GM12878 (cell line): Measurements from ENCODE around the gene GDAP2. TPM values are rescaled to one million over a fixed set of nuclear protein-coding genes. Genes with fewer than 3 reads are reported as not detected.

ENCODE experiments used
- ATAC-seq: fragments of 200-7000 bp; cut with Tn5 transposase; 3 replicates; pipeline ENCODE4 v1.9.1; 2020; ENCODE audit warnings: mild to moderate bottlenecking, moderate library complexity
- BruUV-seq: library from RNA; stranded (reverse); fragments of 400-500 nt; replicated peaks from 2 replicates; lab custom pipeline; 2021; lab: Mats Ljungman, UMichigan
- CTCF ChIA-PET: fragments of 300-600 bp; sonication (Branson Sonifier 250); formaldehyde crosslinking; extraction: SDS; loops from one replicate; lab custom pipeline; 2021; ENCODE audit warnings: inconsistent platforms; lab: Yijun Ruan, JAX
- POLR2A ChIA-PET: fragments of 350-600 bp; formaldehyde crosslinking; extraction: SDS; loops from one replicate; lab custom pipeline; 2021; ENCODE audit warnings: inconsistent platforms; lab: Charles Lee
- RAD21 ChIA-PET: fragments of 300-600 bp; sonication (Branson Sonifier 250); formaldehyde crosslinking; loops from one replicate; lab custom pipeline; 2023; ENCODE audit warnings: antibody characterized with exemption; ENCODE audit not compliant: unreplicated experiment; lab: Charles Lee
- SMC1A ChIA-PET: fragments of 300-600 bp; sonication (Branson Sonifier 250); formaldehyde crosslinking; loops from one replicate; lab custom pipeline; 2023; ENCODE audit not compliant: unreplicated experiment, uncharacterized antibody; lab: Charles Lee
- DNase-seq: peaks from one replicate; pipeline ENCODE4 v3.0.0-alpha.2; 2011; ENCODE audit warnings: low read depth, low spot score
- FAIRE-seq: peaks from 3 replicates; lab custom pipeline; 2011; peaks lifted over from hg19 to GRCh38; lab: Jason Lieb, UNC
- H2AFZ ChIP-seq: 2 replicates; pipeline ENCODE4 v1.6.0; 2011; ENCODE audit warnings: low read depth, low read length, control low read depth; ENCODE audit not compliant: control insufficient read depth
- H3K27ac ChIP-seq: 2 replicates; pipeline ENCODE4 v1.5.1; 2011; ENCODE audit warnings: control low read depth; ENCODE audit not compliant: control insufficient read depth, insufficient read depth
- H3K27me3 ChIP-seq, 2 experiments: replicated peaks in 1 of 2; 2 replicates each; pipeline versions ENCODE4 v1.6.0 to v1.6.1; 2011; ENCODE audit warnings: low read length in 1 of 2; ENCODE audit not compliant: control insufficient read depth in 2 of 2, insufficient read depth in 2 of 2
- H3K36me3 ChIP-seq, 2 experiments: 2 replicates each; pipeline ENCODE4 v1.5.1; 2011; ENCODE audit warnings: low read length in 1 of 2; ENCODE audit not compliant: control insufficient read depth in 2 of 2, insufficient read depth in 2 of 2
- H3K4me1 ChIP-seq: 2 replicates; pipeline ENCODE4 v1.6.1; 2011; ENCODE audit warnings: mild to moderate bottlenecking, low read length, moderate library complexity, mixed read lengths; ENCODE audit not compliant: control insufficient read depth, insufficient read depth
- H3K4me2 ChIP-seq: 2 replicates; pipeline ENCODE4 v1.6.0; 2011; ENCODE audit warnings: control low read depth; ENCODE audit not compliant: control insufficient read depth, insufficient read depth
- H3K4me3 ChIP-seq: fragments of 200-600 bp; sonication (generic); 2 replicates; pipeline ENCODE4 v1.5.1; 2016
- H3K79me2 ChIP-seq: 2 replicates; pipeline ENCODE4 v1.6.0; 2011; ENCODE audit warnings: low read length; ENCODE audit not compliant: control insufficient read depth, insufficient read depth
- H3K9ac ChIP-seq: 2 replicates; pipeline ENCODE4 v1.8.0; 2011; ENCODE audit warnings: low read length, control low read depth, mixed read lengths; ENCODE audit not compliant: control insufficient read depth, insufficient read depth
- H3K9me3 ChIP-seq: replicated peaks from 3 replicates; pipeline ENCODE4 v1.5.1; 2011; ENCODE audit warnings: mild to moderate bottlenecking, low read length; ENCODE audit not compliant: control insufficient read depth, insufficient read depth
- H4K20me1 ChIP-seq: 2 replicates; pipeline ENCODE4 v1.6.0; 2011; ENCODE audit not compliant: control insufficient read depth, insufficient read depth
- ATF2 ChIP-seq: IDR thresholded peaks from 2 replicates; pipeline ENCODE4 v1.6.1; 2012; ENCODE audit warnings: low read length, inconsistent platforms
- BCL11A ChIP-seq: IDR thresholded peaks from 2 replicates; pipeline ENCODE4 v1.6.1; 2011; ENCODE audit warnings: low read depth, low read length
- CEBPZ ChIP-seq: fragments of 150-350 bp; IDR thresholded peaks from 2 replicates; pipeline ENCODE4 v1.6.1; 2016; ENCODE audit warnings: low read depth, low read length
- MLLT1 ChIP-seq: fragments of 450-650 bp; IDR thresholded peaks from 2 replicates; pipeline ENCODE4 v1.6.1; 2016; ENCODE audit warnings: mild to moderate bottlenecking
- MYB ChIP-seq: fragments of 150-350 bp; IDR thresholded peaks from 2 replicates; pipeline ENCODE4 v1.6.1; 2014; ENCODE audit warnings: mild to moderate bottlenecking, low read depth, low read length, borderline replicate concordance
- POLR2A ChIP-seq: IDR thresholded peaks from 2 replicates; pipeline ENCODE4 v1.6.1; 2011; ENCODE audit warnings: low read depth, mild to moderate bottlenecking, low read length
- RAD21 ChIP-seq: IDR thresholded peaks from 2 replicates; pipeline ENCODE4 v1.6.1; 2011; ENCODE audit warnings: mild to moderate bottlenecking, low read depth, low read length, moderate library complexity; ENCODE audit not compliant: insufficient read depth
- SMARCA5 ChIP-seq: fragments of 450-650 bp; IDR thresholded peaks from 2 replicates; pipeline ENCODE4 v1.6.1; 2017; ENCODE audit warnings: mild to moderate bottlenecking
- ZBTB4 ChIP-seq: fragments of 450-650 bp; formaldehyde crosslinking; IDR thresholded peaks from 2 replicates; pipeline ENCODE4 v1.4.0; 2022; ENCODE audit warnings: mild to moderate bottlenecking, moderate library complexity
- WGBS: methylation state at CpG from one replicate; pipeline ENCODE4 v1.1.6; 2016; ENCODE audit warnings: low lambda C conversion rate; ENCODE audit not compliant: insufficient replicate concordance, insufficient coverage; ENCODE audit errors: missing lambda C conversion rate; 5-methylcytosine and 5-hydroxymethylcytosine counted together
- in situ Hi-C: fragments of 300-500 bp; cut with MboI; formaldehyde crosslinking; loops from 9 replicates; pipeline ENCODE4 v1.14.3; 2018; ENCODE audit warnings: mixed read lengths
- intact Hi-C: fragments of 100-400 bp; cut with micrococcal nuclease; formaldehyde crosslinking; loops from one replicate; pipeline ENCODE4 v1.14.2; 2022; ENCODE audit not compliant: unreplicated experiment
- polyA plus RNA-seq, 11 experiments: library from polyadenylated mRNA; depleted of rRNA in 4 of 11; unstranded in 6 of 11; stranded (reverse) in 5 of 11; fragments of >200 nt; fragmentation: Nextera tagmentation in 4 of 11; fragmentation: Illumina TruSeq in 1 of 11; extraction: Ambion mirVana in 4 of 11; extraction: Trizol in 1 of 11; gene quantifications; 1 replicate in 1 of 11; 2 replicates in 10 of 11; pipeline versions ENCODE4 v1.2.1 to v1.2.3, GENCODE V29; 2011 to 2016; ENCODE audit warnings: inconsistent platforms in 2 of 11, missing spikeins in 2 of 11, low read depth in 1 of 11
- total RNA-seq, 4 experiments: library from RNA; depleted of rRNA in 3 of 4; stranded (reverse); fragments of >200 nt in 3 of 4; fragmentation: Illumina TruSeq in 1 of 4; extraction: Trizol in 1 of 4; gene quantifications; 2 replicates each; pipeline versions ENCODE4 v1.2.1 to v1.2.3, GENCODE V29; 2013 to 2021

The GDAP2 gene
- total and polyA plus RNA-seq, 10 of the 15 experiments (the other 5 are each of a cell fraction or from before 2014, with no cell fraction given) = 2.6 to 19.2 (median 11.4) TPM

- no TSS peak for BruUV-seq
- Histone ChIP-seq H3K9me3 (no peaks in the 10 kb centered on the region; the same call in 2 of the 3 replicates), H3K27ac (no peak overlapping the region), H3K4me3 (no peak overlapping the region), H2AFZ (no peak overlapping the region), H3K27me3 (no peaks in the 10 kb centered on the region), H3K4me1 (no peaks in the 10 kb centered on the region), H3K79me2 (no peaks in the 10 kb centered on the region), H3K4me2 (no peak overlapping the region), H4K20me1 (no peaks in the 10 kb centered on the region), H3K36me3 (no peaks in the 10 kb centered on the region), H3K9ac (no peak overlapping the region)
- intact Hi-C loops (no loop called here), in situ Hi-C loops (no loop called here)
- no peak for DNase-seq
- ChIA-PET POLR2A (no interaction called here), RAD21 (no interaction called here), SMC1A (no interaction called here), CTCF (interaction anchor here (0.9 kb wide), 1 partner anchor 14 kb away, joined by 3 read pairs; no protein-coding TSS in a partner anchor)
- TF ChIP-seq POLR2A = no peak
- TF ChIP-seq BCL11A = no peak
- no peak for TF ChIP-seq MLLT1
- no peak for TF ChIP-seq ZBTB4
- no peak for TF ChIP-seq MYB
- TF ChIP-seq CEBPZ = no peak
- no peak for TF ChIP-seq SMARCA5
- no peak for TF ChIP-seq ATF2
- no peak for TF ChIP-seq RAD21
- FAIRE-seq = no peak
- no peak for ATAC-seq
- WGBS = 64% methylated on average over 7 of the region's 7 CpGs
Measured at GRCh38 chr1:117846674-117847425, 82.6 kb downstream of the GDAP2 start.
